ENCODE results near the gene ZBTB17. TPM values are rescaled to one million over a fixed set of nuclear protein-coding genes. Genes with fewer than 3 reads are reported as not detected.
A peak's percentile ranks its signal among the peaks of the same experiment; 100 is the strongest.

The ZBTB17 gene
- total and polyA plus RNA-seq, 12 donors, result 16.4 to 54.9 (median 20.8) TPM

DNA sequence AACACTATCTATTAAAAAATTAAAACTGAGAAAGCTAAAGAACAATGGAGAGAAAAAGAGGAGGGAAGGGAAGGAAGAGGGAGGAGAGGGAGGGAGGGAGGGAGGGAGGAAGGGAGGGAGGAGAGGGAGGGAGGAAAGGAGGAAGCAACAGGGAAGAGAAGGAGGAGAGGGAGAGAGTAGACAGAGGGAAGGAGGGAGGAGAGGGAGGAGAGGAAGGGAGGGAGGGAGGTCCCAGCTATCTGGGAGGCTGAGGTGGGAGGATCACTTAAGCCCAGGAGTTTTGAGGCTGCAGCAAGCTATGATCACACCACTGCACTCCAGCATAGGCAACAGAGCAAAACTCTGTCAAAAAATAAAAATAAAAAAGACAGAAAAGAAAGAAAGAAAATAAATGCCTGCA, 16.5 kb downstream of the ZBTB17 start:
- ATAC-seq, result no peak
- TF ChIP-seq, protein P1, sequence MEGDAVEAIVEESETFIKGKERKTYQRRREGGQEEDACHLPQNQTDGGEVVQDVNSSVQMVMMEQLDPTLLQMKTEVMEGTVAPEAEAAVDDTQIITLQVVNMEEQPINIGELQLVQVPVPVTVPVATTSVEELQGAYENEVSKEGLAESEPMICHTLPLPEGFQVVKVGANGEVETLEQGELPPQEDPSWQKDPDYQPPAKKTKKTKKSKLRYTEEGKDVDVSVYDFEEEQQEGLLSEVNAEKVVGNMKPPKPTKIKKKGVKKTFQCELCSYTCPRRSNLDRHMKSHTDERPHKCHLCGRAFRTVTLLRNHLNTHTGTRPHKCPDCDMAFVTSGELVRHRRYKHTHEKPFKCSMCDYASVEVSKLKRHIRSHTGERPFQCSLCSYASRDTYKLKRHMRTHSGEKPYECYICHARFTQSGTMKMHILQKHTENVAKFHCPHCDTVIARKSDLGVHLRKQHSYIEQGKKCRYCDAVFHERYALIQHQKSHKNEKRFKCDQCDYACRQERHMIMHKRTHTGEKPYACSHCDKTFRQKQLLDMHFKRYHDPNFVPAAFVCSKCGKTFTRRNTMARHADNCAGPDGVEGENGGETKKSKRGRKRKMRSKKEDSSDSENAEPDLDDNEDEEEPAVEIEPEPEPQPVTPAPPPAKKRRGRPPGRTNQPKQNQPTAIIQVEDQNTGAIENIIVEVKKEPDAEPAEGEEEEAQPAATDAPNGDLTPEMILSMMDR (IDR thresholded peaks at IDR 0.05), result no peak
- Histone ChIP-seq H3K4me1 (peaks cover 5 to 70% (median 31%) of the 10 kb centered on the region in 9 donors), H3K4me3 (no peak overlapping the region), H3K9me3 (no peaks in the 10 kb centered on the region), H3K27me3 (no peaks in the 10 kb centered on the region), H3K27ac (peak overlapping the region in 1 of 10 donors; percentile 47), H3K36me3 (peaks cover 0 to 19% (median 0%) of the 10 kb centered on the region in 9 donors)
- DNase-seq, result no peak
- intact Hi-C loops (cut with DNase I), result no loop called here

DNA sequence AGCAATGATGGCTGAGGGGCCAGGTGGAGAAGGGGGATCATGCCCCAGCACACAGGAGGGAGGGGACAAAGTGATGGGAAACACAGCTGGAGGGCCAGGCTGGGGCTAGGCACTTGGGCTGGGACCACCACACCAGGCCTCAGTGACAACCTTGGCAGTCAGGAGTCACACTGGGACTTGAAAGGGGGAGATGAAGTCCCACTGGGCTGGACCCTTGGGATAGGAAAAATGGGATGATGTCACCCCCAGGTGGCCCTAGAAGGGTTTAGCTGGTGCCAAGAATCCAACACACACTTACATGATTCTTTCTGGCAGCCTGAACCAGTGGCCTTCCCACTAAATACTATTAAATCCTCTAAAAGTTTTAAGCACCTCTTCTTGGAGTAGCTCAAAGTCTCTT, 17.1 kb downstream of the ZBTB17 start:
- ATAC-seq (no peak), DNase-seq (no peak)
- H3K27me3 ChIP-seq, result no peaks in the 10 kb centered on the region
- TF ChIP-seq, protein P1 (IDR thresholded peaks at IDR 0.05), result peak in 1 of 9 donors; percentile 9
- intact Hi-C loops (cut with DNase I), result no loop called here
- peaks cover 0 to 19% (median 0%) of the 10 kb centered on the region in 9 donors for H3K36me3 ChIP-seq
- peaks cover 6 to 70% (median 37%) of the 10 kb centered on the region in 9 donors for H3K4me1 ChIP-seq
- H3K4me3 ChIP-seq, result no peak overlapping the region
- H3K9me3 ChIP-seq, result no peaks in the 10 kb centered on the region
- H3K27ac ChIP-seq, result peak overlapping the region in 2 of 10 donors; percentile 19 to 47

DNA sequence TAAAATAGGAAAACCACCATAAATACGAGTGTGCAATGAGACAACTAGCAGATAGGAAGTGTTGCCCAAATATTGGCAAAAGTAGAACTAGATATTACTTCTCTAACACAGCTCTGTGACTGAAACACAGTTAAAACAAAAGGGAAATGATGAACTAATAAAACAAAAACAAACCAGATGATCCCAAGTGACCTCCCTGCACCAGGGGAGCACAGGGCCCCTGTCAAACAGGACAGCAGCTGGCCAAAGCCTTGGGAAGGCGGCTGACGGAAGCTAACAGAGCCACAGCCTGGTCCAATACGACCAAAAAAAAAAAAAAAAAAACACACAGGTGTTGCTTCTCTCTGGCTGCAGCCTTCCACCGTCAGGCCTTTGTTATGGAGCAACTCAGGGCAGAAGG, 17.8 kb downstream of the ZBTB17 start:
- intact Hi-C loops (cut with DNase I), result no loop called here
- Histone ChIP-seq H3K27ac (peak overlapping the region in 1 of 10 donors; percentile 47), H3K27me3 (no peaks in the 10 kb centered on the region), H3K4me3 (no peak overlapping the region), H3K4me1 (peaks cover 12 to 70% (median 44%) of the 10 kb centered on the region in 9 donors), H3K9me3 (no peaks in the 10 kb centered on the region), H3K36me3 (peaks cover 0 to 19% (median 0%) of the 10 kb centered on the region in 9 donors)
- ATAC-seq (no peak), DNase-seq (no peak)
- WGBS, 2 donors, result 64 to 69% methylated on average over 5 of the region's 5 CpGs
- TF ChIP-seq, protein P1 (IDR thresholded peaks at IDR 0.05), result no peak

DNA sequence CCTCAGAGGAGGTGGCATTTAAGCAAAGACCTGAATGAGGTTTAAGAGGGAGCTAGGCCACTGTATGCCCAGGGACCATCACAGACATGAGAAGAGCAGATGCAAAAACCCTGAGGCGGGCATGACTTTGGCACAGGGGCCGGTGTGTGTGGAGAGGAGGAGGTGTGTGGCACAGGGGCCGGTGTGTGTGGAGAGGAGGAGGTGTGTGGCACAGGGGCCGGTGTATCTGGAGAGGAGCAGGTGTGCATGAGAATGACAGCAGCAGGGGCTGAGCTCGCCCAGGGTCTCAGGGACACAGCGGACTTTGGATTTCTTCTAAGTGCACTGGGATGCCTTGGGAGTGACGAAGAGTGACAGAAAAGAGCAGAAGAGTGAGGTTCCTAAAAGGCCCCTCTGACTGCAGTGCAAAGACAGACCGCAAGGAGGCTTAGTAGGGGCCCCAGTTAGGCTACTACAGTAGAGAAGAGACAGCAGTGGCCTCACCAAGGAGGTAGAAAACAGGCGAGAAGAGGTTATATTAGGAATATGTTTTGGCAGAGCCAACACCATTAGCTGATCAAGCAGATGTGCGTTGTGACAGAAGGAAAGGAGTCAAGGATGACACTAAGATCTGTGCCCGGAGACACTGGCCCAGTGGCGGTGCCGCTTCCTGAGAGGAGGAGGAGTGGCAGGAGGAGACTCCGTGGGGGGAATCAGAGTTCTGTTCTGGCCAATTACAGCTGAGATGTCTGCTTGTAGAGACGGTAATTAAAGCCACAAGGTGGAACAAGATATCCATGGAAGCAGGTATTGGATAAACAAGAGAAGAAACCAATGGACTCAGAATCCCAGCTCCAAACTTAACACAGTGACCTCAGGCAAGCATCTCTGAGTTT, 18.4 kb downstream of the ZBTB17 start:
- Histone ChIP-seq H3K27me3 (no peaks in the 10 kb centered on the region), H3K4me3 (no peak overlapping the region), H3K27ac (no peak overlapping the region), H3K36me3 (peaks cover 0 to 16% (median 0%) of the 10 kb centered on the region in 9 donors), H3K9me3 (no peaks in the 10 kb centered on the region), H3K4me1 (peaks cover 14 to 71% (median 50%) of the 10 kb centered on the region in 9 donors)
- no peak for DNase-seq
- no peak for ATAC-seq
- intact Hi-C loops (cut with DNase I), result no loop called here
- 87% methylated on average over 15 of the region's 15 CpGs for WGBS, 2 donors
- TF ChIP-seq, protein P1 (IDR thresholded peaks at IDR 0.05), result peak in 1 of 9 donors; percentile 9

Measured in heart right ventricle (tissue), 16 donors.